ENCODE data around the gene DHX8.

Gene DHX8

DNA sequence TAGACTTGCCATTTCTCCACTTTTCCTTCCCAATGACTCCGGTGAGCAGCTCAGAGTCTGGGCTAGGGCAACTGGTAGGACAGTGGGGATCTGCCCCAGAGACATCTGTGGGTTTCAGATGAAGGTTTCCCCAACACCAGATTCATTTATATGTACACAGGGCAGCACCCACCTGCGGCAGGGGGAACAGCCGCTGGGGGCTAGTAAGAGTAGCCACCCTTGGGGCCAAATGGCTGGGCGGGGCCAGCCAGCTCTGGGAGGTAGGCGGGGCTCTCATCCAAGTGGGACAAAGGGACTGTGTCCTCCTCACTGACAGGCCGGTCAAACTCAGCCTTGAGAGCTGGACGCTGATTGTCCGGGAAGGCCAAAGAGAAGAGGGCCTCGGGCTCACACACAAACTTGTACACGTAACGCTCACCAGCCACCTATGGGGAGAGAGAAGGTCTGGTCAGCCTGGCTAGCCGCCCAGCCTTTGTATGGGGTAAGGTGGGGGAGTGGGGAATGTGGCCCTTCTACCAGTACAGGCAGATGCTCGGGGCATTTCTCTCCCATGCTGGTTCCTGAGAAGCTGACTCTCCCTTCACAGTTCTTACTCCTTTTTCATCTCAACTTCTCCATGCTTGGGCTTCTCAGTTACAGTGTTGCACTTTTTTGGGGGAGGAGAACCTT lies 44.7 kb downstream of the DHX8 start:
- H3K27ac ChIP-seq: peak overlapping the region; percentile 96; the same call in 1 of the 2 replicates

DNA sequence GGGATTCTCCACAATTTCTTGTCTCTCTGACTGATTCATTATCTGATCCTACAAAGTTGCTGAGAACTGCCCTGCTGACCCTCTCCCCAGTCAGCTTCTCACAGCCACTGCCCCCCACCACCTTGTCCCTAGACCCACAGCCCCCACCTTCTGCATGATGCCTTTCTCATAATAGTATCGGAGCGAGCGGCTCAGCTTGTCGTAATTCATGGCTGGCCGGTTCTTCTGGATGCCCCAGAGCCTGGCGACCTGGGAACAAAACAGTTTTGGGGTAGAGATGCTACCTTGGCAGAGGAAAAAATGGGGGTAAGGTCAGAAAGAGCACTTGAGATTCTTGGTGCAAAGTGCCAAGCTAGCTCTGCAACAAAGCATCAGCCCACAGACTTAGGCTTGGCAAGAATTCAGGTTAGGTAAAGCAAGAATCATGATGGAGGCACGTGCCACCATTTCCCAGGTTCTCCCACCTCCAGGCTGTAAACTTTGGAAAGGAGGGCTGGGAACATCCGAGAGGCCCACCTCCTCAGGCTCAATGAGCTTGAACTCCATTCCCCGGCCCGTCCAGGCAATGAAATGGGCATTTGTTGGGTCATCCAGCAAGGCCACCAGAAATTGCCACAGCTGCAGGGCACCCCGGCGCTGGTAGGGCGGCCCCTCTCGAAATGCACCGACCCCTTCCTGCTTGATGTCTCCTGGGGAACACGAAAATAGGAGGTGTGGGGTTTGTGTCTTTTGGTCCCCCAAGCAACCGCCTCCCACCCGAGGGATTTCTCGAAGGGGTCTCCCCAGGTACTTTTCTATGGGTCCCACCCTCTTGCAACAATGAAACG lies 45.4 kb downstream of the DHX8 start:
- peak overlapping the region; percentile 96 for H3K27ac ChIP-seq
- TF ChIP-seq ZFX (IDR thresholded peaks at IDR 0.05; ENCODE audit: borderline replicate concordance): no peak
- TF ChIP-seq, protein P1, sequence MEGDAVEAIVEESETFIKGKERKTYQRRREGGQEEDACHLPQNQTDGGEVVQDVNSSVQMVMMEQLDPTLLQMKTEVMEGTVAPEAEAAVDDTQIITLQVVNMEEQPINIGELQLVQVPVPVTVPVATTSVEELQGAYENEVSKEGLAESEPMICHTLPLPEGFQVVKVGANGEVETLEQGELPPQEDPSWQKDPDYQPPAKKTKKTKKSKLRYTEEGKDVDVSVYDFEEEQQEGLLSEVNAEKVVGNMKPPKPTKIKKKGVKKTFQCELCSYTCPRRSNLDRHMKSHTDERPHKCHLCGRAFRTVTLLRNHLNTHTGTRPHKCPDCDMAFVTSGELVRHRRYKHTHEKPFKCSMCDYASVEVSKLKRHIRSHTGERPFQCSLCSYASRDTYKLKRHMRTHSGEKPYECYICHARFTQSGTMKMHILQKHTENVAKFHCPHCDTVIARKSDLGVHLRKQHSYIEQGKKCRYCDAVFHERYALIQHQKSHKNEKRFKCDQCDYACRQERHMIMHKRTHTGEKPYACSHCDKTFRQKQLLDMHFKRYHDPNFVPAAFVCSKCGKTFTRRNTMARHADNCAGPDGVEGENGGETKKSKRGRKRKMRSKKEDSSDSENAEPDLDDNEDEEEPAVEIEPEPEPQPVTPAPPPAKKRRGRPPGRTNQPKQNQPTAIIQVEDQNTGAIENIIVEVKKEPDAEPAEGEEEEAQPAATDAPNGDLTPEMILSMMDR (IDR thresholded peaks at IDR 0.05): no peak

More for the DNA sequence above, 44.7 kb downstream of the DHX8 start:
- no peak for TF ChIP-seq ZFX (IDR thresholded peaks at IDR 0.05; ENCODE audit: borderline replicate concordance)
- TF ChIP-seq, protein P1 (IDR thresholded peaks at IDR 0.05): no peak

DNA sequence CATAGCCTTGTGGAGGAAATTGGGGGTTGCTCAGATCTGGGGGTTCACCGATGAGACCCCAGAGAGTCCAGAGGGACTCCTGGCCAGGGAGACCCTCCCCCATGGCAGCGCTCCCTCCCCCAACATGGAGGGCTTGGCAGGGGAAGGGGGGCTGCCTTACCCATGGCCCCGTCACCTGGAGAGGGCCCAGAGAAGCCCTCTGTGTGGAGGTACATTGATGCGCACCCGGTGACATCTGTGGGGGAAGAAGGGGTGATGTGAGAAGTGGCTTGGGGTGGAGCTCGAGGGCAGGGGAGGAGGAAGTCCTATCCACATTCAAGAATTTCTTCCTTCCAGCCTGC lies 46.1 kb downstream of the DHX8 start:
- peak overlapping the region; percentile 96 for H3K27ac ChIP-seq
- no peak for TF ChIP-seq ZFX (IDR thresholded peaks at IDR 0.05; ENCODE audit: borderline replicate concordance)
- TF ChIP-seq, protein P1 (IDR thresholded peaks at IDR 0.05): no peak

DNA sequence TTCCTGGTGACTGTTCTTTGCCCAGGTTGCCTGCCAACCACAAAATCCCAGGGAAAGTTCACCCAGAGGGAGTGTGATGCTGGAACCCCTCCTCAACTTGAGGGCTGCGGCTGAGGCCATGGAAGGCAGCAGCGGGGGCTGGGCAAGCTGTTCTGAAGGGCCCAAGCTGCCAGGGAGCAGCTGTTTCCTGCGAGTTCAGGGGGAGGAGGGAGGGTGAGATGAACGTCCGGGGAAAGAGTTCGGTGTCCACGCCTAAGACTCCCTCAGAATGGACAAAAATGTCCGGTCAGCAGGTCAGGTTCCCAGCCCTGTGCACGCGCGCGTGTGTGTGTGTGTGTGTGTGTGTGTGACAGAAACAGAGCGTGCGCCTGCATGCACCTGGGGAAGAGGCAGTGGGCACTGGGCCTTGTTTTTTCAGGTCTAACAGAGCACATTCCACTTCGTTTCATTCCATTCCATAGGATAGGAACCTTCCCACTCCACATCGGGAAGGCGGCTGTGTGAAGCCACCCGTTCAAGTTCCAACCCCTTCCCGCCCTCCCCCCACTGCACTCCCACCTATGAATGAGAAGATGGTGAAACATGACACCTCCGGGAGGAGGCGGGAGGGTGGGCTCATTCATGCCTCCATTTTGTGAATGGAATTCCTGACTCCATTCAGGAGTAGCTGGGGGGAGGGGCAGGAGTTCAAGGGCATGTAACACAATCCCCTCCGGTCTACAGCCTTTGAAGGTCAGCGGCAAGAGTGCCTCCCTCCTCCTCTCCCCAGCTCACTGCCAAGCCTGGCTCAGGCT lies 46.7 kb downstream of the DHX8 start:
- TF ChIP-seq, protein P1 (IDR thresholded peaks at IDR 0.05): no peak
- TF ChIP-seq ZFX (IDR thresholded peaks at IDR 0.05; ENCODE audit: borderline replicate concordance): no peak
- H3K27ac ChIP-seq: peak overlapping the region; percentile 96

DNA sequence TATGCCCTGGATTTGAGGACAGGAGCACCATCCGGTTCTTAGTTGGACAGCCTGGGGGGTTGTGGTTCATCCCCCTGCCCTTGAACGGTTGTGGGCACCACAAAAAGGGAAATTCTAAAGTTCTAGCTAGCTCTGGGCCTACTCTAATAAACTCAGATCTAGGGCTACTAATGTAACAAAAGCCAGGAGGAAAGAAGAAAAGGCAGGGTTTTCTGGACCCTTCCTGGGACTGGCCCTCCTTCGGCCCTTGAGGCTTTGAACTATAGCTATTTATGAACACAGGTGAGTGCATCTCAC lies 47.3 kb downstream of the DHX8 start:
- H3K27ac ChIP-seq: peak overlapping the region; percentile 96
- TF ChIP-seq, protein P1 (IDR thresholded peaks at IDR 0.05): no peak
- TF ChIP-seq ZFX (IDR thresholded peaks at IDR 0.05; ENCODE audit: borderline replicate concordance): no peak

DNA sequence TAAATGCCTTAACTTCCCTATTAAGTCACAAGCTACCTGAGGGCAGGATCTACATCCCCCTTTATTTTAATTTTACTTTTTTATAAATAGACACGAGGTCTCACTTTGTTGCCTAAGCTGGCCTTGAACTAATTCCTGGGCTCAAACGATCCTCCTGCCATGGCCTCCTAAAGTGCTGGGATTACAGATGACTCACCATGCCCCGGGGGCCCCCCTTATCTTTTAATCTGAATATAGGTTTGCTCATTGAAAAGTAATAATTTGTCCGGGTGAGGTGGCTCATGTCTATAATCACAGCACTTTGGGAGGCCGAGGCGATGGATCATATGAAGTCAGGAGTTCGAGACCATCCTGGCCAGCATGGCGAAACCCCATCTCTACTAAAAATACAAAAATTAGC lies 48.2 kb downstream of the DHX8 start:
- no peak for TF ChIP-seq ZFX (IDR thresholded peaks at IDR 0.05; ENCODE audit: borderline replicate concordance)
- TF ChIP-seq, protein P1 (IDR thresholded peaks at IDR 0.05): no peak
- peak overlapping the region; percentile 96 for H3K27ac ChIP-seq

All from 22Rv1 (cell line).